Mesenchymal stem cell (in vitro differentiated cells and primary cell): ENCODE results near the gene BBIP1.
A peak's percentile ranks its signal among the peaks of the same experiment; 100 is the strongest.

Experiments
- DNase-seq: peaks from one replicate; pipeline ENCODE4 v3.0.0-alpha.2; 2013
- H2AFZ ChIP-seq: one replicate; pipeline ENCODE4 v1.6.1; 2013; ENCODE audit warnings: low read depth, mild to moderate bottlenecking, control low read depth, inconsistent platforms, low read length, moderate library complexity
- H2AK5ac ChIP-seq: 2 replicates; pipeline ENCODE4 v1.6.1; 2013; ENCODE audit warnings: low read length, moderate library complexity, mild to moderate bottlenecking, inconsistent platforms; ENCODE audit not compliant: severe bottlenecking
- H2BK120ac ChIP-seq: one replicate; pipeline ENCODE4 v1.6.1; 2013; ENCODE audit warnings: low read depth, mild to moderate bottlenecking, inconsistent platforms, low read length, moderate library complexity
- H2BK12ac ChIP-seq, 2 experiments: one replicate each; pipeline ENCODE4 v1.6.1; 2013; ENCODE audit warnings: inconsistent platforms in 2 of 2, low read length in 2 of 2, mild to moderate bottlenecking in 2 of 2, moderate library complexity in 2 of 2, control low read depth in 1 of 2
- H2BK15ac ChIP-seq: one replicate; pipeline ENCODE4 v1.6.1; 2013; ENCODE audit warnings: mild to moderate bottlenecking, low read depth, inconsistent platforms; ENCODE audit not compliant: poor library complexity, severe bottlenecking
- H2BK5ac ChIP-seq: 2 replicates; pipeline ENCODE4 v1.6.1; 2013; ENCODE audit warnings: low read depth, mild to moderate bottlenecking, low read length, control low read depth, inconsistent platforms; ENCODE audit not compliant: poor library complexity, severe bottlenecking
- H3K14ac ChIP-seq, 2 experiments: one replicate each; pipeline ENCODE4 v1.6.1; 2013; ENCODE audit warnings: inconsistent platforms in 2 of 2, low read length in 2 of 2, control low read depth in 1 of 2, mild to moderate bottlenecking in 1 of 2, moderate library complexity in 1 of 2
- H3K18ac ChIP-seq, 2 experiments: one replicate each; pipeline ENCODE4 v1.6.1; 2013; ENCODE audit warnings: inconsistent platforms in 2 of 2, low read length in 2 of 2, control low read depth in 1 of 2, low read depth in 1 of 2, mild to moderate bottlenecking in 1 of 2
- H3K23ac ChIP-seq, 2 experiments: one replicate each; pipeline ENCODE4 v1.6.1; 2013; ENCODE audit warnings: inconsistent platforms in 2 of 2, low read length in 2 of 2, mild to moderate bottlenecking in 2 of 2, moderate library complexity in 2 of 2, control low read depth in 1 of 2
- H3K27ac ChIP-seq: 2 replicates; pipeline ENCODE4 v1.5.1; 2013; ENCODE audit warnings: mild to moderate bottlenecking, moderate library complexity, low read length, control low read depth, inconsistent platforms; ENCODE audit not compliant: poor library complexity, severe bottlenecking
- H3K27me3 ChIP-seq, 2 experiments: 2 replicates each; pipeline versions ENCODE4 v1.6.1 to v1.7.0; 2013; ENCODE audit warnings: low read length in 2 of 2, mild to moderate bottlenecking in 2 of 2, moderate library complexity in 2 of 2, control low read depth in 1 of 2, inconsistent platforms in 1 of 2; ENCODE audit not compliant: control insufficient read depth in 1 of 2, insufficient read depth in 1 of 2
- H3K36me3 ChIP-seq, 2 experiments: 2 replicates each; pipeline versions ENCODE4 v1.6.1 to v1.7.0; 2013; ENCODE audit warnings: low read length in 2 of 2, control low read depth in 1 of 2, inconsistent platforms in 1 of 2, low read depth in 1 of 2, mild to moderate bottlenecking in 1 of 2; ENCODE audit not compliant: insufficient read depth in 2 of 2, control insufficient read depth in 1 of 2
- H3K4ac ChIP-seq, 2 experiments: one replicate each; pipeline ENCODE4 v1.6.1; 2013; ENCODE audit warnings: inconsistent platforms in 2 of 2, low read length in 2 of 2, mild to moderate bottlenecking in 2 of 2, moderate library complexity in 2 of 2, control low read depth in 1 of 2, low read depth in 1 of 2
- H3K4me1 ChIP-seq: 2 replicates; pipeline ENCODE4 v1.6.1; 2013; ENCODE audit warnings: low read depth, low read length, control low read depth; ENCODE audit not compliant: control insufficient read depth, insufficient read depth
- H3K4me2 ChIP-seq: 2 replicates; pipeline ENCODE4 v1.6.1; 2013; ENCODE audit warnings: low read length, mild to moderate bottlenecking, inconsistent platforms; ENCODE audit not compliant: poor library complexity, severe bottlenecking
- H3K4me3 ChIP-seq, 2 experiments: 2 replicates each; pipeline versions ENCODE4 v1.5.1 to v1.7.0; 2013; ENCODE audit warnings: low read length in 2 of 2, mild to moderate bottlenecking in 2 of 2, control low read depth in 1 of 2, low read depth in 1 of 2; ENCODE audit not compliant: insufficient read depth in 1 of 2
- H3K79me1 ChIP-seq: replicated peaks from 2 replicates; pipeline ENCODE4 v1.6.1; 2013; ENCODE audit warnings: mild to moderate bottlenecking, control low read depth, low read length, inconsistent platforms; ENCODE audit not compliant: poor library complexity, severe bottlenecking
- H3K9ac ChIP-seq: 2 replicates; pipeline ENCODE4 v1.7.0; 2013; ENCODE audit warnings: mild to moderate bottlenecking, low read length, moderate library complexity
- H3K9me3 ChIP-seq: 2 replicates; pipeline ENCODE4 v1.7.0; 2013; ENCODE audit warnings: mild to moderate bottlenecking, low read length; ENCODE audit not compliant: control insufficient read depth
- H4K8ac ChIP-seq: one replicate; pipeline ENCODE4 v1.6.1; 2013; ENCODE audit warnings: inconsistent platforms, mild to moderate bottlenecking, low read length, moderate library complexity
- H4K91ac ChIP-seq: one replicate; pipeline ENCODE4 v1.6.1; 2013; ENCODE audit warnings: mild to moderate bottlenecking, low read length, inconsistent platforms
- WGBS: methylation state at CpG from one replicate; pipeline ENCODE4 v1.1.7; 2013; ENCODE audit warnings: mixed read lengths; 5-methylcytosine and 5-hydroxymethylcytosine counted together

Gene BBIP1

DNA sequence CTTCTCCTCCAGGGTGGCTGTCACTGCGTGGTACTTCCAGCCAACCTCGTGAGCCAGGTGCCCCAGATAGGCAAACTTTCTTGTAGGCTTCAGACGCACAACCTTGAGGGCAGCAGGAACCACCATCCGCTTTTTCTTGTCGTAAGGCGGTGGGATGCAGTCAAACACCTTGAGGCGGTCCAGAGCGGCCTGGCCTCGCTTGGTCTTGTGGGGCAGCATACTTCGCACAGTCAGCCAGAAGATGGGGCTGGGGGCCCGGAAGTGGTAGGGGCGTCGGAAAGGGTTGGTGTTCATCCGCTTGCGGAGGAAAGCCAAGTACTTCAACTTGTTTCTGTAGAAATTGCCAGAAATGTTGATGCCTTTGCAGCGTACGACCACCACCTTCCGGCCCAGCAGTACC, 17.8 kb upstream of the BBIP1 start:
- no peak overlapping the region for H2BK15ac ChIP-seq
- H3K27me3 ChIP-seq = no peaks in the 10 kb centered on the region
- H3K18ac ChIP-seq = no peak overlapping the region
- H3K23ac ChIP-seq = no peak overlapping the region
- no peak overlapping the region for H2BK12ac ChIP-seq
- no peak overlapping the region for H3K4me2 ChIP-seq
- no peak for DNase-seq
- H3K9ac ChIP-seq = no peak overlapping the region
- H4K91ac ChIP-seq = no peak overlapping the region
- no peak overlapping the region for H2BK120ac ChIP-seq
- H2AFZ ChIP-seq = no peak overlapping the region
- no peak overlapping the region for H2BK5ac ChIP-seq
- H3K36me3 ChIP-seq = peaks cover 6% of the 10 kb centered on the region in 2 experiments
- WGBS = 99% methylated on average over 18 of the region's 18 CpGs
- H3K4ac ChIP-seq = no peak overlapping the region
- no peak overlapping the region for H3K4me3 ChIP-seq
- no peak overlapping the region for H2AK5ac ChIP-seq
- peaks cover 8% of the 10 kb centered on the region for H3K79me1 ChIP-seq
- H3K9me3 ChIP-seq = no peaks in the 10 kb centered on the region
- no peak overlapping the region for H3K14ac ChIP-seq
- no peak overlapping the region for H4K8ac ChIP-seq
- peaks cover 1% of the 10 kb centered on the region for H3K4me1 ChIP-seq
- H3K27ac ChIP-seq = no peak overlapping the region

DNA sequence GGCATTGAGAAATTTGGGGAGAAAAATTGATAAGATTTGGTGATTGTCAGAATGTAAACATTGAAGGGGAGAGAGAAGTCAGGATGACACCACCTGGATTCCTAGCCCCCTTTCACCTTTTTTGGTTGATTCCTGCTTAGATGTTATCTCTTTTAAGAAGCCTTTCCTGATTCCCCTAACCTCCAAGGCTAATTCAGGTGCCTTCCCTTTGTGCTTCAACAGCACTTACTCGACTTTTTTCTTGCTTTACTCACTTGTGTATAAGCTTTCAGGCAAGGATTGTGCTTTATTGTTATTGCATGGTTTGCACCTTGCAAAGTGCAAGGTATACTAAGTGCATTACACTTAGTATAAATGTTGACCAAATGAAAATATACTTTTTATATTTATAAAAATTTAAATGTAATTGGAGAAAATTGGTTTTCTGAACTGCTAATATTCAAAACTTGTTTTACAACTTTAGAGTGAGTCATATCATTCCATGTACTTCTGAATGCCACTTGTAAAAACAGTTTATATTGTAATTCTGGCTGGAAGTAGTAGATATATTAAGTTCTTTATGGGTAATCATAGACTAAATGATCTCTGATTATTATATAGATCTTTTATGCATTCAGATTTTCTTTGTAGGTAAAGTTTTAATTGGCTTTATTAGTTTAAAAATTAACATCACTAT, 13.7 kb upstream of the BBIP1 start:
- Histone ChIP-seq H3K27me3 (no peaks in the 10 kb centered on the region), H3K4me3 (no peak overlapping the region), H3K18ac (no peak overlapping the region), H3K14ac (no peak overlapping the region), H2AK5ac (no peak overlapping the region), H3K4ac (no peak overlapping the region), H2BK12ac (no peak overlapping the region), H2BK120ac (no peak overlapping the region), H2BK15ac (no peak overlapping the region), H3K36me3 (peaks cover 6% of the 10 kb centered on the region in 2 experiments), H3K4me1 (peaks cover 3% of the 10 kb centered on the region), H3K4me2 (no peak overlapping the region), H3K23ac (no peak overlapping the region), H2AFZ (no peak overlapping the region), H3K79me1 (peaks cover 6% of the 10 kb centered on the region), H3K9me3 (no peaks in the 10 kb centered on the region), H2BK5ac (no peak overlapping the region), H3K27ac (no peak overlapping the region), H4K91ac (no peak overlapping the region), H3K9ac (no peak overlapping the region), H4K8ac (no peak overlapping the region)
- WGBS = no CpG with 5 or more reads among the region's 1 CpG
- DNase-seq = no peak

DNA sequence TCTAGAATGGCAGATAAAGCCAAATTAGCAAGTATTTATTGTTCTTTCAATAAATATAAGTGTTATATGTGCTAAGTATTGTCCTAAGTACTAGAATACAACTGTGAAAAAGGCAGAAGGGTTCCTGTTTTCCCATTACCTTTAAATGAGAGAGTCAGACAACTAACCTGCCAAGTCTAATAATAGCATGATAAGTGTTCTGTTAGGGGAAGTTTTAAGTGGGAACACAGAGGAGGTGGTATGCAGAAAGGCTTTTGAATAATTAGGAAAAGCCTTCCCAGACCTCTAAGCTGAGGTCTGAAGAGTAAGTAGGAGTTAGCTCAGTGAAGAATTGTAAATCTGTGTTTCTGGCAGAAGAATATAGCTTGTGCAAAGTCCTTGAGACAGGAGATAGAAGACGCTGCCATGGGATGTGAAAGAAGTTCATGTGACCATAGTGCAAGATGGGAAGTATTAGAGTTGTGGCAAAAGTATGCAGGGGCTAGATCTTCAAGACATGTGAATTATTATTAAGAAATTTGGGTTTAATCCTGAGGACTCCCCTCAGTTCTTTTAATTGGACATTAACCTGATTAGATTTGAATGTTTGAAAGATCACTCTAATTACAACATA, 12.9 kb upstream of the BBIP1 start:
- H3K36me3 ChIP-seq = peaks cover 0 to 4% of the 10 kb centered on the region in 2 experiments
- no peak overlapping the region for H2BK5ac ChIP-seq
- H3K4ac ChIP-seq = no peak overlapping the region
- no peak overlapping the region for H2BK120ac ChIP-seq
- H3K4me2 ChIP-seq = no peak overlapping the region
- H3K4me1 ChIP-seq = peaks cover 3% of the 10 kb centered on the region
- H3K79me1 ChIP-seq = peaks cover 5% of the 10 kb centered on the region
- H3K4me3 ChIP-seq = no peak overlapping the region
- H2AK5ac ChIP-seq = no peak overlapping the region
- no peak overlapping the region for H3K18ac ChIP-seq
- no peak overlapping the region for H2BK12ac ChIP-seq
- H4K91ac ChIP-seq = no peak overlapping the region
- H3K27ac ChIP-seq = no peak overlapping the region
- no peaks in the 10 kb centered on the region for H3K9me3 ChIP-seq
- H3K27me3 ChIP-seq = no peaks in the 10 kb centered on the region
- H2BK15ac ChIP-seq = no peak overlapping the region
- H3K9ac ChIP-seq = no peak overlapping the region
- H3K14ac ChIP-seq = no peak overlapping the region
- no peak overlapping the region for H2AFZ ChIP-seq
- H3K23ac ChIP-seq = no peak overlapping the region
- H4K8ac ChIP-seq = no peak overlapping the region
- peak; percentile 25 for DNase-seq
- WGBS = 86% methylated on average over 1 of the region's 1 CpG

DNA sequence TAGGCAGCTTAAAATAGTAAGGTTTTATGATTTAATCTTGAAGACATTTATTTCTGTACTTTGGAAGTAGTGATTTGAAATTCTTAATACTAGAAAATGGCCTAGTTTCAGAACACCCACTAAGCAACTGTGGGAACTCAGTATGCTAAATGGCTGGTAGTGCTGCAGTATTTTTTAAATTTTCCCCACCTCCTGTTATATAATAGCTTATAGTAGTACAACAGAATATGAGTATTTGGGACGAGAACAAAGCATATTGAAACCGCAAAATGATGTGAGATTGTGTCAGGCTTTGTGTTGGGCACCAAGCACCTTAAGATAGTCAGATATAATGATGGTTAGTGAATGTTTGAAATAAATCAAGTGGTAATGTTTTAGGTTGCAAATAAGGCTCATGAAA, 8.5 kb upstream of the BBIP1 start:
- no peaks in the 10 kb centered on the region for H3K36me3 ChIP-seq
- peaks cover 1% of the 10 kb centered on the region for H3K79me1 ChIP-seq
- H3K9ac ChIP-seq = no peak overlapping the region
- H2BK12ac ChIP-seq = no peak overlapping the region
- H3K4me2 ChIP-seq = no peak overlapping the region
- H3K23ac ChIP-seq = no peak overlapping the region
- no peaks in the 10 kb centered on the region for H3K9me3 ChIP-seq
- H2BK120ac ChIP-seq = no peak overlapping the region
- H2BK5ac ChIP-seq = no peak overlapping the region
- WGBS = 96% methylated on average over 2 of the region's 2 CpGs
- H3K4me1 ChIP-seq = peaks cover 2% of the 10 kb centered on the region
- DNase-seq = no peak
- no peak overlapping the region for H3K14ac ChIP-seq
- no peak overlapping the region for H4K91ac ChIP-seq
- H2AK5ac ChIP-seq = no peak overlapping the region
- no peak overlapping the region for H2AFZ ChIP-seq
- H3K27ac ChIP-seq = no peak overlapping the region
- no peak overlapping the region for H2BK15ac ChIP-seq
- H3K27me3 ChIP-seq = no peaks in the 10 kb centered on the region
- H3K4me3 ChIP-seq = no peak overlapping the region
- no peak overlapping the region for H4K8ac ChIP-seq
- H3K4ac ChIP-seq = no peak overlapping the region
- H3K18ac ChIP-seq = no peak overlapping the region
